Measurements from ENCODE around the gene KIF1A. TPM values are rescaled to one million over a fixed set of nuclear protein-coding genes. Genes with fewer than 3 reads are reported as not detected.

The KIF1A gene
- total and polyA plus RNA-seq, 2 of the 13 experiments (the other 11 are each of a cell fraction or from before 2014, with no cell fraction given): 0.01 TPM; not detected in 1

DNA sequence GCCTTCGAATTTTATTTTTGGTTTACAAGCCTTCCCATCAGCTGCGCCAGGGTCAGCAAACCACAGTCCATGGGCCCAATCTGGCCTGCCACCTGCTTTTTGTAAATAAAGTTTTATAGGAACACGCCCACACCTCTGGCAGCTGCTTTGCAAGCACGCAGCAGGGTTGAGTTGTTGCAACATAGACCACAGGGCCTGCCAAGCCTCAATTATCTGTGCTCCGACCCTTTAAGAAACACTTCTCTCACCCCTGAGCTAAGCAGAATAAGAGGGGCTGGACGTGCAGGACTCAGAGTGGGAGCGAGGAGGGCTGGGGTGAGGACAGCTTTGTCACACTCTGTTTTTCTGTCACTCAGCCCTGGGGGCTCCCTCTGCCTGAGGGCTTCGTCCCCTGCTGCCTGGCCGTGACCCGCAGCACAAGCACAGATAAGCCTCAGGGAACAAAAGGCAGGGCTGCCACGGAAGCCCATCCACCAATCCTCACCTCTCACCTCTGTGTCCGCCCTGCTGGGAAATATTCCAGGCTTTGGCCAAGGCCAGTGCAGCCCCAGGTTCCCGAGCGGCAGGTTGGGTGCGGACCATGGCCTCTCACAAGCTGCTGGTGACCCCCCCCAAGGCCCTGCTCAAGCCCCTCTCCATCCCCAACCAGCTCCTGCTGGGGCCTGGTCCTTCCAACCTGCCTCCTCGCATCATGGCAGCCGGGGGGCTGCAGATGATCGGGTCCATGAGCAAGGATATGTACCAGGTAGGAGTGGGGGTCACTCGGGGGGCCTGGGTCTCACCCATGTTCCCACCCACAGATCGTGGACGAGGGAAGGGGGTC lies 48.5 kb upstream of the KIF1A start, which contains the start of gene AGXT:
Gene AGXT (plus strand): TSS at position 539 of the 823 bp plus-strand sequence. CDS start 42 bp downstream, at position 581.
- Histone ChIP-seq H3K27ac (ENCODE audit: extremely low read length, insufficient read depth, low read length) (peak within 1 kb of the TSS; percentile 89), H2AFZ (ENCODE audit: low read length) (peak within 1 kb of the TSS; percentile 67), H4K20me1 (ENCODE audit: insufficient read depth, low read length) (no peaks in the 10 kb centered on the region), H3K4me1 (ENCODE audit: insufficient read depth, low read length) (peaks cover 98% of the 10 kb centered on the region), H3K9ac (ENCODE audit: insufficient read depth, low read depth, low read length) (peak within 1 kb of the TSS; percentile 58), H3K4me3 (replicated peaks in 1 of 3; ENCODE audit: insufficient read depth in 1 of 3, low read depth in 2 of 3, low read length in 3 of 3) (peak within 1 kb of the TSS in 2 of 3 experiments; percentile 26 to 52; a peak in 4 of 6 replicates), H3K36me3 (replicated peaks in 1 of 2; ENCODE audit: control insufficient read depth in 1 of 2, insufficient read depth in 2 of 2, low read length in 2 of 2) (no peaks in the 10 kb centered on the region), H3K79me2 (ENCODE audit: insufficient read depth, low read length) (no peaks in the 10 kb centered on the region), H3K27me3 (ENCODE audit: control insufficient read depth in 1 of 2, insufficient read depth in 2 of 2, low read length in 2 of 2) (0 out of 5 replicates have a peak, but pooled peaks cover 0 to under 1% of the 10 kb centered on the region in 2 experiments), H3K9me3 (ENCODE audit: low read length) (no peaks in the 10 kb centered on the region), H3K4me2 (ENCODE audit: low read depth, low read length) (peak within 1 kb of the TSS; percentile 72)
- ChIA-PET CTCF (ENCODE audit: low intra/inter-chr PET ratio, low total read pairs) (no interaction called here), POLR2A (interaction anchor here (1.3 to 3.4 kb wide), 5 partner anchors 8 to 46 kb away, joined by 4 to 49 read pairs (median 5); no protein-coding TSS in a partner anchor)
- 24% methylated on average over 19 of the region's 21 CpGs for WGBS (ENCODE audit: low lambda C conversion rate)
- intact Hi-C loops (cut with micrococcal nuclease; ENCODE audit: unreplicated experiment): no loop called here
- ATAC-seq: peak; percentile 74
- peak; percentile 71 for DNase-seq (ENCODE audit: low spot score)
- in situ Hi-C loops (cut with HindIII; ENCODE audit: extremely low pct_ligation_motif_present, low pct_unique_long_range_greater_than_20kb): loop anchor here (25.0 kb wide), 1 partner anchor 769 kb away; the partner anchor contains the start of genes ATG4B and THAP4
- FAIRE-seq: peak; percentile 96
- BruUV-seq (replicated peaks): no TSS peak
- TF ChIP-seq ZNF543 (CRISPR knock-in tag; IDR thresholded peaks at IDR 0.05) (peak; percentile 67; the same call in 1 of the 2 replicates), ZNF891 (CRISPR knock-in tag; IDR thresholded peaks at IDR 0.05) (0 out of 2 replicates have a peak, but pooled peaks have one; percentile 61), ZNF101 (CRISPR knock-in tag; IDR thresholded peaks at IDR 0.05; ENCODE audit: borderline replicate concordance, low read depth) (no peak), ZNF501 (CRISPR knock-in tag; IDR thresholded peaks at IDR 0.05) (peak; percentile 74), KDM5A (IDR thresholded peaks at IDR 0.05; ENCODE audit: borderline replicate concordance, low read length) (no peak; the same call in 1 of the 2 replicates), ZNF614 (CRISPR knock-in tag; IDR thresholded peaks at IDR 0.05; ENCODE audit: borderline replicate concordance) (peak; percentile 76; the same call in 1 of the 2 replicates), TEAD3 (CRISPR knock-in tag; optimal IDR thresholded peaks at IDR 0.05; ENCODE audit: borderline replicate concordance) (peak; percentile 61), NR2F1 (CRISPR knock-in tag; IDR thresholded peaks at IDR 0.05) (peak; percentile 65 to 75; a peak in 3 of 4 replicates), ZNF205 (CRISPR knock-in tag; IDR thresholded peaks at IDR 0.05) (peak; percentile 16; the same call in 1 of the 2 replicates), SATB2 (CRISPR knock-in tag; IDR thresholded peaks at IDR 0.05) (no peak; the same call in 1 of the 2 replicates), SOX5 (CRISPR knock-in tag; IDR thresholded peaks at IDR 0.05; ENCODE audit: borderline replicate concordance) (peak; percentile 94), KLF9 (CRISPR knock-in tag; IDR thresholded peaks at IDR 0.05; ENCODE audit: low read depth) (no peak), ZNF607 (CRISPR knock-in tag; IDR thresholded peaks at IDR 0.05; ENCODE audit: borderline replicate concordance) (peak; percentile 98), KLF16 (CRISPR knock-in tag; IDR thresholded peaks at IDR 0.05) (0 out of 4 replicates have a peak, but pooled peaks of 1 of the 2 experiments have one; percentile 25), ZNF337 (CRISPR knock-in tag; IDR thresholded peaks at IDR 0.05; ENCODE audit: borderline replicate concordance, low read depth) (no peak), NFE2L1 (CRISPR knock-in tag; IDR thresholded peaks at IDR 0.05; ENCODE audit: borderline replicate concordance) (no peak), HHEX (CRISPR knock-in tag; IDR thresholded peaks at IDR 0.05) (no peak), SIX1 (CRISPR knock-in tag; IDR thresholded peaks at IDR 0.05; ENCODE audit: borderline replicate concordance) (peak; percentile 45)
- TF ChIP-seq, protein P1, sequence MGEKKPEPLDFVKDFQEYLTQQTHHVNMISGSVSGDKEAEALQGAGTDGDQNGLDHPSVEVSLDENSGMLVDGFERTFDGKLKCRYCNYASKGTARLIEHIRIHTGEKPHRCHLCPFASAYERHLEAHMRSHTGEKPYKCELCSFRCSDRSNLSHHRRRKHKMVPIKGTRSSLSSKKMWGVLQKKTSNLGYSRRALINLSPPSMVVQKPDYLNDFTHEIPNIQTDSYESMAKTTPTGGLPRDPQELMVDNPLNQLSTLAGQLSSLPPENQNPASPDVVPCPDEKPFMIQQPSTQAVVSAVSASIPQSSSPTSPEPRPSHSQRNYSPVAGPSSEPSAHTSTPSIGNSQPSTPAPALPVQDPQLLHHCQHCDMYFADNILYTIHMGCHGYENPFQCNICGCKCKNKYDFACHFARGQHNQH (CRISPR knock-in tag; IDR thresholded peaks at IDR 0.05): no peak; the same call in 1 of the 2 replicates
- TF ChIP-seq, protein P2, sequence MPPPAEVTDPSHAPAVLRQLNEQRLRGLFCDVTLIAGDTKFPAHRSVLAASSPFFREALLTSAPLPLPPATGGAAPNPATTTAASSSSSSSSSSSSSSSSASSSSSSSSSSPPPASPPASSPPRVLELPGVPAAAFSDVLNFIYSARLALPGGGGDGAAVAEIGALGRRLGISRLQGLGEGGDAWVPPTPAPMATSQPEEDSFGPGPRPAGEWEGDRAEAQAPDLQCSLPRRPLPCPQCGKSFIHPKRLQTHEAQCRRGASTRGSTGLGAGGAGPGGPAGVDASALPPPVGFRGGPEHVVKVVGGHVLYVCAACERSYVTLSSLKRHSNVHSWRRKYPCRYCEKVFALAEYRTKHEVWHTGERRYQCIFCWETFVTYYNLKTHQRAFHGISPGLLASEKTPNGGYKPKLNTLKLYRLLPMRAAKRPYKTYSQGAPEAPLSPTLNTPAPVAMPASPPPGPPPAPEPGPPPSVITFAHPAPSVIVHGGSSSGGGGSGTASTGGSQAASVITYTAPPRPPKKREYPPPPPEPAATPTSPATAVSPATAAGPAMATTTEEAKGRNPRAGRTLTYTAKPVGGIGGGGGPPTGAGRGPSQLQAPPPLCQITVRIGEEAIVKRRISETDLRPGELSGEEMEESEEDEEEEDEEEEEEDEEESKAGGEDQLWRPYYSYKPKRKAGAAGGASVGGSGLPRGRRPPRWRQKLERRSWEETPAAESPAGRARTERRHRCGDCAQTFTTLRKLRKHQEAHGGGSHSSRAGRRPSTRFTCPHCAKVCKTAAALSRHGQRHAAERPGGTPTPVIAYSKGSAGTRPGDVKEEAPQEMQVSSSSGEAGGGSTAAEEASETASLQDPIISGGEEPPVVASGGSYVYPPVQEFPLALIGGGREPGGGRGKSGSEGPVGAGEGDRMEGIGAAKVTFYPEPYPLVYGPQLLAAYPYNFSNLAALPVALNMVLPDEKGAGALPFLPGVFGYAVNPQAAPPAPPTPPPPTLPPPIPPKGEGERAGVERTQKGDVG (CRISPR knock-in tag; IDR thresholded peaks at IDR 0.05; ENCODE audit: borderline replicate concordance): peak; percentile 62; the same call in 1 of the 2 replicates
